Measurements from ENCODE around the gene DBH. TPM values are rescaled to one million over a fixed set of nuclear protein-coding genes. Genes with fewer than 3 reads are reported as not detected.

DBH gene
- not detected for total RNA-seq

DNA sequence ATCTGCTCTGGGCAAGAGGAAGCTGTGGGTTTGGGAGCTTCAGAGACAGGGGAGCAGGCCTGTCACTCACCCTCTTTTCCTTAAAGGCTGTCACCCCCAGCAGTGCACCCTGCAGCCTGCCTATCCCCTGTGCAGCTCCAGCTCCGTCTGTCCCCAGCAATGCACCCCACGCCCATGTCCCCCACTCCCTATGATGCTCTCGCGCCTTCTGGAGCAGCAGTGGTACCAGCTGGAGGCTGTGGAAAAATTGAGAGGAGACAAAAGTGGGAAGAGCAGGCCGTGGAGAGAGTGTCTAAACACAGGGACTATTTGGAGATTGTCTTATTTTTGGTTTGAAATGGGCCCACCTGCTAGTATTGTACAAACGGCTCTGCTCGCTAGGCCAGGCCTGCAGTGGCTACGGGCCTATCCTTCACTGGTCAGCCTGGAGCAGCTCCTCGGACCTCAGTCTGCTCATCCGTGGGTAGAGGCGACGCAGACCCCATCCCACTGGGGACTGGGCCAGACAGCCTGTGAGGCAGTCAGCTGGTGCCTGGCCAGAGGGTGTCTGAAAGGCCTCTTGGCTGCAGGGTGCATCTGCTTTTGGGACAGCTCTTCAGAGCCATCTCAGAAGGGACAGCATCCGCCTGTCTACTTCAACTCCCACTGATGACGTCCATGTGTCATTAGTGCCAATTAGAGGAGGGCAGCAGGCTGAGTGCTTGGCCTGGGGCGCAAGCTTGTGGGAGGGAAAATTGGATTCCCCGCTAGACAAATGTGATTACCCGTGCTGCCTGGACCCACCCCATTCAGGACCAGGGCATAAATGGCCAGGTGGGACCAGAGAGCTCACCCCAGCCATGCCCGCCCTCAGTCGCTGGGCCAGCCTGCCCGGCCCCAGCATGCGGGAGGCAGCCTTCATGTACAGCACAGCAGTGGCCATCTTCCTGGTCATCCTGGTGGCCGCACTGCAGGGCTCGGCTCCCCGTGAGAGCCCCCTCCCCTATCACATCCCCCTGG is at the start of gene DBH:
Gene DBH, plus strand, starts transcription at position 831 of the 999 bp plus-strand sequence. Its CDS starts 9 bp downstream, at position 840.
- TF ChIP-seq, protein P1, sequence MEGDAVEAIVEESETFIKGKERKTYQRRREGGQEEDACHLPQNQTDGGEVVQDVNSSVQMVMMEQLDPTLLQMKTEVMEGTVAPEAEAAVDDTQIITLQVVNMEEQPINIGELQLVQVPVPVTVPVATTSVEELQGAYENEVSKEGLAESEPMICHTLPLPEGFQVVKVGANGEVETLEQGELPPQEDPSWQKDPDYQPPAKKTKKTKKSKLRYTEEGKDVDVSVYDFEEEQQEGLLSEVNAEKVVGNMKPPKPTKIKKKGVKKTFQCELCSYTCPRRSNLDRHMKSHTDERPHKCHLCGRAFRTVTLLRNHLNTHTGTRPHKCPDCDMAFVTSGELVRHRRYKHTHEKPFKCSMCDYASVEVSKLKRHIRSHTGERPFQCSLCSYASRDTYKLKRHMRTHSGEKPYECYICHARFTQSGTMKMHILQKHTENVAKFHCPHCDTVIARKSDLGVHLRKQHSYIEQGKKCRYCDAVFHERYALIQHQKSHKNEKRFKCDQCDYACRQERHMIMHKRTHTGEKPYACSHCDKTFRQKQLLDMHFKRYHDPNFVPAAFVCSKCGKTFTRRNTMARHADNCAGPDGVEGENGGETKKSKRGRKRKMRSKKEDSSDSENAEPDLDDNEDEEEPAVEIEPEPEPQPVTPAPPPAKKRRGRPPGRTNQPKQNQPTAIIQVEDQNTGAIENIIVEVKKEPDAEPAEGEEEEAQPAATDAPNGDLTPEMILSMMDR (IDR thresholded peaks at IDR 0.05) = no peak
- no peaks in the 10 kb centered on the region for H3K27me3 ChIP-seq (replicated peaks; ENCODE audit: insufficient read depth)

DNA sequence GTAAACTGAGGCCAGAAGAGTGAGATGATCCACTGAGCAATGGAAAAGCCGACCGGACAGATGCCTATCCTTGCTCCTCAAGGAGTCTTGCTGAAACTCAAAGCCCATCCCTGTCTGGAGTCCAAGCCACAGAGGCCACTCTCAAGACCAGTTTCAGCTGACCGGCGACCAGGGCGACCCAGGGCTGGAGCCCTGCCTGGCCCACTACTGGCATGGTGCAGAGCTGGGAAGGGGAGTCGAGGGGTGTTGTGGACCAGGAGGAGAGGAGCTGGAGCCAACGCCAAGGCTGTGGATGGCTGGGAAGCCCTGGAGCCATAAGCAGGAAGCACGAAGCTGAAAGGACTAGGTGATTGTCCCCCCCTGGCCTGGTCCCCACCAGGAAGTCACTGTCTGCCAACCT is 49.1 kb upstream of the DBH start:
- ATAC-seq (ENCODE audit: insufficient number of reproducible peaks, low FRiP score, low read depth) (no peak), DNase-seq (ENCODE audit: low spot score) (no peak)
- Histone ChIP-seq H3K27ac (no peak overlapping the region), H3K9me3 (no peaks in the 10 kb centered on the region), H3K4me3 (no peak overlapping the region), H3K27me3 (replicated peaks; ENCODE audit: insufficient read depth) (peaks cover 20% of the 10 kb centered on the region), H3K36me3 (no peaks in the 10 kb centered on the region), H3K4me1 (ENCODE audit: control insufficient read depth in 1 of 2, low read depth in 2 of 2) (peaks cover 9 to 27% of the 10 kb centered on the region in 2 donors)
- TF ChIP-seq, protein P1 (IDR thresholded peaks at IDR 0.05) = no peak

More for the DNA sequence above, at the start of gene DBH:
- no peak within 1 kb of the TSS for H3K27ac ChIP-seq
- no peak within 1 kb of the TSS for H3K4me3 ChIP-seq
- ATAC-seq (ENCODE audit: insufficient number of reproducible peaks, low FRiP score, low read depth) (no peak), DNase-seq (ENCODE audit: low spot score) (no peak)
- no peaks in the 10 kb centered on the region for H3K9me3 ChIP-seq
- no peaks in the 10 kb centered on the region for H3K36me3 ChIP-seq
- no peaks in the 10 kb centered on the region for H3K4me1 ChIP-seq (ENCODE audit: control insufficient read depth in 1 of 2, low read depth in 2 of 2)

DNA sequence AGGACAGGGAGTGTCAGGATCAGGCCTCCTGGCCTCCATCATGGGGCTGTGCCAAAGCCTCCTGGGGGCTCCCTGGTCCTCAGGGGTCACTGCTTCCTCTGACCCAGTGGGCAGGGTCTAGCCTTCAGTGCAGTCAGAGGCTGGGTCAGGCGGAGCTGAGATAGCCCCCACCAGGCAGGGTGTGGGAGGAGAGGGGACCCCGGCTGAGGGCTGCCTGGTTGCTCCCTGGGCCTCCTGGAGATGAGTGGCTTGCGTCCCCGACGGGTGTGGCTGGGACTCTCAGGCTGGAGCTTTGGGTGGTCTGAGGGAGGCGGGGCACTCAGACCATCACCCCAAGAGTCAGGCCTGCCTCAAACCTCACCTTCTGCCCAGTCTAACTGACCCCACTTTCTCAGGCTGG is 48.7 kb upstream of the DBH start:
- H3K27ac ChIP-seq = no peak overlapping the region
- no peaks in the 10 kb centered on the region for H3K36me3 ChIP-seq
- TF ChIP-seq, protein P1 (IDR thresholded peaks at IDR 0.05) = no peak
- H3K4me3 ChIP-seq = no peak overlapping the region
- peaks cover 20% of the 10 kb centered on the region for H3K27me3 ChIP-seq (replicated peaks; ENCODE audit: insufficient read depth)
- H3K9me3 ChIP-seq = no peaks in the 10 kb centered on the region
- DNase-seq (ENCODE audit: low spot score) = no peak
- peaks cover 9 to 27% of the 10 kb centered on the region in 2 donors for H3K4me1 ChIP-seq (ENCODE audit: control insufficient read depth in 1 of 2, low read depth in 2 of 2)
- no peak for ATAC-seq (ENCODE audit: insufficient number of reproducible peaks, low FRiP score, low read depth)

DNA sequence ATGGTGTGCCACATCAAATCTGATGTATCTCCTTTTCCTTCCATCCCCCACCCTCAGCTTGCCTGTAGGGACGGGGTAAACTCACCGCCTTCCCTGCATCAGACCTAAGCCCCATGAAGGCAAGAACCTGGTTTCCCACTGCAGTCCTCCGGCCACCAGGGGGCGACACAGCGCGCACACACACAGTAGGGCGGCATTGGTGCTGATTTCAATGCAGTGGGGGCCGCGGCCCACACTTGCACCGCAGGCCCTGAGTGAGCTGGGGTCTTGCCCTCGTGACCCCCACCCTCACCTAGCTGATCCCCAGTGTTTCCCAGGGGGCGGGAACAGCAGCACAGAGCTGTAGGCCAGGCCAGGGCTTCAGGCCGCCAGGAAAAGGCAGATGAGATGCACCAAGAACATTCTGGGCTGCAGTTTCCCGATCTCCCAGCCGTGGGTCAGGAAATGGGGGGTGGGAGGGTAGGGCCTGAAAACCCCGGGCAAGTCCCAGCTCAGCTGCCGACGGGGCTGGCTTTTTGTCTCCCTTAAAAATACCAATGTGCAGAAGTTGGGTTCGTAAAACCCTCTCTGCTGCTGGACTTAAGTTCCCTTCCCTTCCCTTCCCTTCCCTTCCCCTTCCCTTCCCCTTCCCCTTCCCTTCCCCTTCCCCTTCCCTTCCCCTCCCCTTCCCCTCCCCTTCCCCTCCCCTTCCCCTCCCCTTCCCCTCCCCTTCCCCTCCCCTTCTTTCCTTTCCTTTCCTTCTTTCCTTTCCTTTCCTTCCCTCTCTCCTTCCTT is 46.5 kb upstream of the DBH start:
- ATAC-seq (ENCODE audit: insufficient number of reproducible peaks, low FRiP score, low read depth) = no peak
- H3K27ac ChIP-seq = no peak overlapping the region
- TF ChIP-seq, protein P1 (IDR thresholded peaks at IDR 0.05) = no peak

More for the DNA sequence above, 46.5 kb upstream of the DBH start:
- Histone ChIP-seq H3K4me1 (ENCODE audit: control insufficient read depth in 1 of 2, low read depth in 2 of 2) (peaks cover 4 to 15% of the 10 kb centered on the region in 2 donors), H3K4me3 (no peak overlapping the region), H3K27me3 (replicated peaks; ENCODE audit: insufficient read depth) (peaks cover 12% of the 10 kb centered on the region), H3K36me3 (no peaks in the 10 kb centered on the region), H3K9me3 (no peaks in the 10 kb centered on the region)
- no peak for DNase-seq (ENCODE audit: low spot score)

Measured in thoracic aorta (tissue), 2 donors.